Measurements from ENCODE around the gene RGS10.

RGS10 gene

GRCh38 chr10:119505131-119505551 lies 37.4 kb downstream of the RGS10 start:
- Histone ChIP-seq H3K79me2 (ENCODE audit: low read length) (no peaks in the 10 kb centered on the region), H3K4me3 (ENCODE audit: low read length) (no peak overlapping the region), H3K27ac (ENCODE audit: low read length) (no peak overlapping the region), H3K27me3 (replicated peaks; ENCODE audit: insufficient read depth, low read length) (no peaks in the 10 kb centered on the region), H3F3A (ENCODE audit: insufficient read depth, low read length) (no peaks in the 10 kb centered on the region), H3K36me3 (replicated peaks; ENCODE audit: insufficient read depth, low read length) (no peaks in the 10 kb centered on the region), H4K20me1 (ENCODE audit: insufficient read depth, low read length) (no peaks in the 10 kb centered on the region), H3K9ac (ENCODE audit: low read length) (no peak overlapping the region), H3K9me2 (replicated peaks; ENCODE audit: insufficient read depth, low read length) (no peaks in the 10 kb centered on the region), H3K4me2 (ENCODE audit: low read depth, low read length) (no peak overlapping the region), H2AFZ (ENCODE audit: low read length) (no peak overlapping the region), H3K4me1 (ENCODE audit: low read length) (no peaks in the 10 kb centered on the region), H3K9me3 (replicated peaks; ENCODE audit: insufficient read depth, low read length) (no peaks in the 10 kb centered on the region)
- TF ChIP-seq CTCF (IDR thresholded peaks at IDR 0.05; ENCODE audit: low read length) = no peak
- no peak for TF ChIP-seq EZH2 (optimal IDR thresholded peaks at IDR 0.05; ENCODE audit: low read depth, low read length)
- no peak for TF ChIP-seq EZH2phosphoT487 (IDR thresholded peaks at IDR 0.05; ENCODE audit: low read length)
- DNase-seq = no peak

DNA sequence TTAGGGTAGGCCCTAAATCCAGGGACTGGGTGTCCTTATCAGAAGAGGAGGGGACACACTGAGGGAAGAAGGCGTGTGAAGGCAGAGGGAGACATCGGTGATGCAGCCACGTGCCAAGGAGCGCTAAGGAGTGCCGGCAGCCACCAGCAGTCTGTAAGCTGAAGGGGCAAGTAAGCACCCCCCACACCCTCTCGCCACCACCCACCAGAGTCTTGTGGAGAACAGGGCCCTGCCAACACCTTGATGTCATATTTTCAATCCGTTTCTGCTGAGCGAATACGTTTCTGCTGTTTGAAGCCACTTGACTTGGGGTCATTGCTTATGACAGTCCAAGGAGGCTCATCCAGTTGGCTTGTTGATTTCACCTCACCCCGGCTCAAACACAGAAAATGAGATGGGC lies 37.9 kb downstream of the RGS10 start:
- H3K9ac ChIP-seq (ENCODE audit: low read length) = no peak overlapping the region
- no peak for DNase-seq
- H3K27me3 ChIP-seq (replicated peaks; ENCODE audit: insufficient read depth, low read length) = no peaks in the 10 kb centered on the region
- H3K4me1 ChIP-seq (ENCODE audit: low read length) = no peaks in the 10 kb centered on the region
- TF ChIP-seq EZH2 (optimal IDR thresholded peaks at IDR 0.05; ENCODE audit: low read depth, low read length) (no peak), CTCF (IDR thresholded peaks at IDR 0.05; ENCODE audit: low read length) (no peak), EZH2phosphoT487 (IDR thresholded peaks at IDR 0.05; ENCODE audit: low read length) (no peak)
- H2AFZ ChIP-seq (ENCODE audit: low read length) = no peak overlapping the region
- H3K9me2 ChIP-seq (replicated peaks; ENCODE audit: insufficient read depth, low read length) = no peaks in the 10 kb centered on the region
- no peaks in the 10 kb centered on the region for H3K36me3 ChIP-seq (replicated peaks; ENCODE audit: insufficient read depth, low read length)
- H3K9me3 ChIP-seq (replicated peaks; ENCODE audit: insufficient read depth, low read length) = no peaks in the 10 kb centered on the region
- H3K4me3 ChIP-seq (ENCODE audit: low read length) = no peak overlapping the region
- no peaks in the 10 kb centered on the region for H4K20me1 ChIP-seq (ENCODE audit: insufficient read depth, low read length)
- H3F3A ChIP-seq (ENCODE audit: insufficient read depth, low read length) = no peaks in the 10 kb centered on the region
- H3K27ac ChIP-seq (ENCODE audit: low read length) = no peak overlapping the region
- no peak overlapping the region for H3K4me2 ChIP-seq (ENCODE audit: low read depth, low read length)
- H3K79me2 ChIP-seq (ENCODE audit: low read length) = no peaks in the 10 kb centered on the region

- Histone ChIP-seq H3K9me3 (replicated peaks; ENCODE audit: insufficient read depth, low read length) (no peaks in the 10 kb centered on the region), H2AFZ (ENCODE audit: low read length) (no peak overlapping the region), H3K4me2 (ENCODE audit: low read depth, low read length) (no peak overlapping the region), H3K27me3 (replicated peaks; ENCODE audit: insufficient read depth, low read length) (no peaks in the 10 kb centered on the region), H3K27ac (ENCODE audit: low read length) (no peak overlapping the region), H3F3A (ENCODE audit: insufficient read depth, low read length) (no peaks in the 10 kb centered on the region), H3K36me3 (replicated peaks; ENCODE audit: insufficient read depth, low read length) (no peaks in the 10 kb centered on the region), H4K20me1 (ENCODE audit: insufficient read depth, low read length) (no peaks in the 10 kb centered on the region), H3K9ac (ENCODE audit: low read length) (no peak overlapping the region), H3K4me3 (ENCODE audit: low read length) (no peak overlapping the region), H3K9me2 (replicated peaks; ENCODE audit: insufficient read depth, low read length) (no peaks in the 10 kb centered on the region), H3K4me1 (ENCODE audit: low read length) (no peaks in the 10 kb centered on the region), H3K79me2 (ENCODE audit: low read length) (no peaks in the 10 kb centered on the region)
- TF ChIP-seq EZH2phosphoT487 (IDR thresholded peaks at IDR 0.05; ENCODE audit: low read length) (no peak), CTCF (IDR thresholded peaks at IDR 0.05; ENCODE audit: low read length) (no peak), EZH2 (optimal IDR thresholded peaks at IDR 0.05; ENCODE audit: low read depth, low read length) (no peak)
- DNase-seq = no peak
Measured at GRCh38 chr10:119503821-119504220, 38.7 kb downstream of the RGS10 start.

Data from MM.1S (cell line).